HL-60 (cell line): ENCODE data around the gene OR5H2.
"Not testable (repeated sequence)": the region's sequence is repeated elsewhere in the genome, so short reads cannot be mapped to it uniquely, and the experiment has no call there.

Experiments used
- DNase-seq, 2 experiments: peaks; one replicate each; pipeline ENCODE4 v3.0.0-alpha.2; 2010 to 2020; ENCODE audit warnings: low read depth in 1 of 2, low spot score in 1 of 2
- H3K27ac ChIP-seq: fragments of 250-450 bp; sonication (Bioruptor Pico); replicated peaks from 2 replicates; pipeline ENCODE4 v1.5.1; 2020; ENCODE audit warnings: mild to moderate bottlenecking, moderate library complexity
- H3K27me3 ChIP-seq: fragments of 250-450 bp; sonication (Bioruptor Pico); 2 replicates; pipeline ENCODE4 v1.5.1; 2021; ENCODE audit warnings: mild to moderate bottlenecking, moderate library complexity; ENCODE audit not compliant: insufficient read depth, poor library complexity, severe bottlenecking
- H3K4me3 ChIP-seq: replicated peaks from 2 replicates; pipeline ENCODE4 v1.5.1; 2011; ENCODE audit warnings: mild to moderate bottlenecking, control low read depth, low read length; ENCODE audit not compliant: insufficient read depth
- GABPA ChIP-seq: IDR thresholded peaks from 2 replicates; pipeline ENCODE4 v1.6.1; 2012; ENCODE audit warnings: low read depth
- POLR2AphosphoS5 ChIP-seq: IDR thresholded peaks from 2 replicates; pipeline ENCODE4 v1.6.1; 2012; ENCODE audit warnings: low read depth
- REST ChIP-seq: IDR thresholded peaks from 2 replicates; pipeline ENCODE4 v1.6.1; 2012; ENCODE audit warnings: low read depth; ENCODE audit not compliant: insufficient replicate concordance
- SPI1 ChIP-seq: IDR thresholded peaks from 2 replicates; pipeline ENCODE4 v1.6.1; 2012; ENCODE audit warnings: low read depth, mild to moderate bottlenecking, borderline replicate concordance
- TF ChIP-seq, protein P1 (sequence below): IDR thresholded peaks from one replicate; pipeline ENCODE4 v1.5.1; 2011; ENCODE audit warnings: low read length, control low read depth, inconsistent platforms; ENCODE audit not compliant: insufficient read depth

Gene OR5H2

DNA sequence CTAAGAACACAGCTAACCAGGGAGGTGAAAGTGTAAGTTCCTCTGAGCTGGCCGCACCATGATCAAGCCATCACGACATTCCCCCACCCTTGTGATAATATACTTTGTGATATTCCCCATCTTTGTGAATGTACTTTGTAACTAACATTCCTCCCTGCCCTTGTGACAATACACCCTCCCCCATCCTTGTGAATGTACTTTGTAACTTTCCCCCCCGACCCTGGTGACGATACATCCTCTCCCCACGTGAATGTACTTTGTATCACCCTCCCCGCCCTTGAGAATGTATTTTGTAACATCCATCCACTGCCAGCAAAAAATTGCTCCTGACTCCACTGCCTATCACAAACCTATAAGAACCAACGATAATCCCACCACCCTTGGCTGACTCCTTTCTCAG, 38.5 kb upstream of the OR5H2 start:
- no peak overlapping the region for H3K4me3 ChIP-seq
- DNase-seq = no peak
- no peak overlapping the region for H3K27ac ChIP-seq
- no peaks in the 10 kb centered on the region for H3K27me3 ChIP-seq
- TF ChIP-seq, protein P1, sequence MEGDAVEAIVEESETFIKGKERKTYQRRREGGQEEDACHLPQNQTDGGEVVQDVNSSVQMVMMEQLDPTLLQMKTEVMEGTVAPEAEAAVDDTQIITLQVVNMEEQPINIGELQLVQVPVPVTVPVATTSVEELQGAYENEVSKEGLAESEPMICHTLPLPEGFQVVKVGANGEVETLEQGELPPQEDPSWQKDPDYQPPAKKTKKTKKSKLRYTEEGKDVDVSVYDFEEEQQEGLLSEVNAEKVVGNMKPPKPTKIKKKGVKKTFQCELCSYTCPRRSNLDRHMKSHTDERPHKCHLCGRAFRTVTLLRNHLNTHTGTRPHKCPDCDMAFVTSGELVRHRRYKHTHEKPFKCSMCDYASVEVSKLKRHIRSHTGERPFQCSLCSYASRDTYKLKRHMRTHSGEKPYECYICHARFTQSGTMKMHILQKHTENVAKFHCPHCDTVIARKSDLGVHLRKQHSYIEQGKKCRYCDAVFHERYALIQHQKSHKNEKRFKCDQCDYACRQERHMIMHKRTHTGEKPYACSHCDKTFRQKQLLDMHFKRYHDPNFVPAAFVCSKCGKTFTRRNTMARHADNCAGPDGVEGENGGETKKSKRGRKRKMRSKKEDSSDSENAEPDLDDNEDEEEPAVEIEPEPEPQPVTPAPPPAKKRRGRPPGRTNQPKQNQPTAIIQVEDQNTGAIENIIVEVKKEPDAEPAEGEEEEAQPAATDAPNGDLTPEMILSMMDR = no peak
- TF ChIP-seq SPI1 (no peak), POLR2AphosphoS5 (no peak), REST (no peak), GABPA (no peak)

- DNase-seq = no peak
- H3K4me3 ChIP-seq = no peak overlapping the region
- H3K27ac ChIP-seq = no peak overlapping the region
- H3K27me3 ChIP-seq = no peaks in the 10 kb centered on the region
- TF ChIP-seq REST (no peak), SPI1 (no peak), GABPA (no peak), POLR2AphosphoS5 (no peak)
- TF ChIP-seq, protein P1 = no peak
Measured at GRCh38 chr3:98246142-98246541, 36.2 kb upstream of the OR5H2 start.

- DNase-seq, H3K27me3 ChIP-seq, H3K27ac ChIP-seq, H3K4me3 ChIP-seq: not testable (repeated sequence)
Measured at GRCh38 chr3:98256026-98256425, 26.3 kb upstream of the OR5H2 start.

DNA sequence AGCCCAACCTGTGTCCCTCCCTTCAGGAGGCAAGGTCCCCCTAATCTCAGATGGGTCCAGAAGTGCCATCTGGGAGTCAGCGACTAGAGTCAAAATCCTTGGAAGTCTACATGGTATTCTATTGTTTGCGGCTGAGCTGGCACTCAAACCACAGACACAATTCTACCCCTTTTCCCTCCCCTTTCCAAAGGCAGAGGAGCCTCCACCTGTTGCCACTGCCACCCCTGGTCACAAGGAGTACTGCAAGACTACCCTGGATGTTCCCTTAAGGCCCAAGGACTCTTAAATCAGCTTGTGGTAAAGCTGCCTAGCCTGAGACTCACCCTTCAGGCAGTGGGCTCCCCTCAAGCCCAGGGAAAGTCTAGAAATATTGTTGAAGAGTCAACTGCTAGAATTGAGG, 22.6 kb upstream of the OR5H2 start:
- TF ChIP-seq, protein P1 = no peak
- TF ChIP-seq REST (no peak), POLR2AphosphoS5 (no peak), GABPA (no peak)
- DNase-seq = peak in 1 of 2 experiments; percentile 6

More for the DNA sequence above, 22.6 kb upstream of the OR5H2 start:
- no peak overlapping the region for H3K27ac ChIP-seq
- no peak overlapping the region for H3K4me3 ChIP-seq
- no peaks in the 10 kb centered on the region for H3K27me3 ChIP-seq
